GM18867 (cell line): Measurements from ENCODE around the gene ZBTB16.

Source experiments
- ATAC-seq: cut with Tn5 transposase; IDR thresholded peaks from one replicate; pipeline ENCODE4 v1.9.1; 2021; ENCODE audit warnings: mild to moderate bottlenecking, moderate library complexity; ENCODE audit not compliant: unreplicated experiment

Gene ZBTB16

DNA sequence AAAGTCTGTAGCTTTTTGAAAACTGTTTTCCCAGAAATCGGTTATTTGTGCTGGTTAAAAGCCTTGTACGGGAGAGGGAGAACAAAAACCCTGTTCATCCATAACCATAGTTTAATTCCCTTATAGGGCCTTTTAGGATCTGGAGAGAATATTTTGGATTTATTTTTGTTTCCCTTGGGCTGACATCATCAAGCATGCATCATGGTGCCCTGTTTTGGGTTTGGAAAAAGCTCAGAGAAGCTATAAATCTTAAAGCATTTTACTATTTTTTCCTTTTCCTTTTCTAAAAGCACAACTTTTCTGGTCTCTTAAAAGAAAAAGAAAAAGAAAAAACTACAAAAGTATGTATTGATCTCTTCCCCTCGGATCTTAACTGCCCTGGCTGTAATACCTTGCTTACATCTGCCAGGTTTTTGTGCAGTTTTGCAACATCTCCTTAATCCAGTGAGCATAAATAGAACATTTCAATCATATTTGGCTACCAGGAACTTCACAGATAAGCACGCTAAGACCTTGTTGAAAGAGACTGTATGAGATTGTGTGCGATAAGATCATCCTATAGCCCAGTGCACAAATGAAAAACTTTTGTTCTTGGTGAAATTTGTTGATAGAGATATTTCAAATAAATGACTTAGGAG, 88.0 kb downstream of the ZBTB16 start:
- no peak for ATAC-seq

DNA sequence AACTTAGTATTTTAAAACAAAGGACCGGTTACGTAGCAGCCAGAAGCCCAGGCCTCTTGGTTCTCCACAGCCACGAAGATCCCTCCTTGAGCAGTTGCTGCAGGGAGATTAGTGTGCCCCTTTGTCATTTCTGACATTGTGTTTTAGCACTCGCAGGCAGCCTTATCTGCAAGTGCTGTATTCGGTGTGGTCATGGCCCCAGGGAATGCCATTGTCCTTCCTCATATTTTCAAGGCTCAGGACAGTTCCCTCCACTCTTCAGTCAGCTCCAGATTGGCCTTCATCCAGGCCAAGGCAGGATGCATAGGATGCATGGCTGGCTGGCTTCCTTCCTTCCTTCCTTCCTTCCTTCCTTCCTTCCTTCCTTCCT, 88.5 kb downstream of the ZBTB16 start:
- ATAC-seq: no peak

DNA sequence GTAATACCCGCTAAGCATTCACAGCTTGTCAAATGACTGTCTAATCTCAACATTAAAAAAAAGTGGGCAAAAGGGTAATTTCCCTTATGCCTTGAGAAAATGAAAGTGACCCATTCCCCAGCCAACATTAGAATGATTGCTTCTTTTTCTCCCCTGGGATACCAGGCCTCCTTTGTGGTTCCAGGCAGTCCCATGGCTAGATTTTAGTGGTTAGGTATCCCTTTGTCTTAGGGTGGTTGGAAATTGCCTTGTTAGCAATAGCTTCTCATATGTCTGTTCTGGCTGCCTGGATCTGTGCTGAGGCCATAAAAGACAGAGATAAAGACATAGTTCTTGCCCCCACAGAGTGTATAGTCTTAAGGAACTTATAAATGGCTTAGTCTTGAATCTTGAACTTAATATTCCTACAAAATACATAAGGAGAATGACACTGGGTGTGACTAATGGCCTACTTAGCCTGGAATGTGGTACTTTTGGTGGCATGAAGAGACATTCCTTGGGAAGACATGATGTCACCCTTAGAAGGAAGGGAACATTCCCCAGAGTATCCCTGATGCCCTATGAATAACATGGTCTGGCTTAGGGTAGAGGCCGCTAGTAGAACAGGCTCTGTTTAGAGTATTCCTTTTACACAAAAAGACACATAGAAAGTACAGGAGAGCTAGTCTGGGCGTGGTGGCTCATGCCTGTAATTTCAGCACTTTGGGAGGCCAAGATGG, 90.3 kb downstream of the ZBTB16 start:
- ATAC-seq: no peak

DNA sequence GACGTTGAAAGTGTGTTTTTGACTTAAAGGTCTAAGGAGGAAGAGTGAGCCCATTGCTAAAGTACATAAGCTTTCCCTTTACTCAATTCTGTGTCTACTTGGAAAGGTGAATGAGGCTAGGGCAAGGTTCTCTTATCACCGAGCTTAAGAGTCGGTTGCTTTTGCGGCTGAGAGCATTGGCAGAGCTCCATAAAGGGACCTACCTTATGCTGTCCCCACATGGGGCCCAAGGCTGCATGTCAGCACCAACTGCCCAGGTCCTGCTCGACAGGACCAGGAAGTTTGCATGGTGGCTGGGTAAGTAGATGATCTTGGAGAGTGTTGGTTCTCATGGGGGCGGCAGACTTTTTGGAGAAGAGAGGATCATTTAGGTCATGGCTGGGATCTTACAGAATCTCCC, 91.2 kb downstream of the ZBTB16 start:
- no peak for ATAC-seq

- ATAC-seq: no peak
These were observed 92.1 kb downstream of the ZBTB16 start for GRCh38 chr11:114151631-114152030.

GRCh38 chr11:114152162-114152561, 92.7 kb downstream of the ZBTB16 start:
- no peak for ATAC-seq

GRCh38 chr11:114152785-114153184, 93.3 kb downstream of the ZBTB16 start:
- no peak for ATAC-seq

DNA sequence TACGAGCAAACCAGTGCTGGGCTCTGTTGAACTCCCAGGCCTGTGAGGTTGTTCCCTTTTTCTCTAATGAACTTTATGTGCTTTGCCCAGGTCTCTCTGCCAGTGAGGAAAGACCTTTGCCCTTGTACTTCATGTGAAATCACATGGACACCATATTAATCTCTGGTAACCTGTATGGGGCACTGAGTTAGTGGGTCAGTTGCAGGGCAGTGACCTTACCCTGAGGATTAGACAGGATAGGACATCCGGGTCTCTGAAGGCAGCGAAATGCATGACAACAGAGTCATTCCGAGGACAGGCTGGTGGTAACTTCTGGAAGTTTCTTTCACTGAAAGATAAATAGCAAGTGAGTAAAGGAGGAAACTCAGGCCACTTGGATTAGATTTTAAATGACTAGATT, 93.7 kb downstream of the ZBTB16 start:
- no peak for ATAC-seq

GRCh38 chr11:114154271-114155047, 94.9 kb downstream of the ZBTB16 start:
- no peak for ATAC-seq

GRCh38 chr11:114155116-114155515, 95.6 kb downstream of the ZBTB16 start:
- ATAC-seq: no peak

DNA sequence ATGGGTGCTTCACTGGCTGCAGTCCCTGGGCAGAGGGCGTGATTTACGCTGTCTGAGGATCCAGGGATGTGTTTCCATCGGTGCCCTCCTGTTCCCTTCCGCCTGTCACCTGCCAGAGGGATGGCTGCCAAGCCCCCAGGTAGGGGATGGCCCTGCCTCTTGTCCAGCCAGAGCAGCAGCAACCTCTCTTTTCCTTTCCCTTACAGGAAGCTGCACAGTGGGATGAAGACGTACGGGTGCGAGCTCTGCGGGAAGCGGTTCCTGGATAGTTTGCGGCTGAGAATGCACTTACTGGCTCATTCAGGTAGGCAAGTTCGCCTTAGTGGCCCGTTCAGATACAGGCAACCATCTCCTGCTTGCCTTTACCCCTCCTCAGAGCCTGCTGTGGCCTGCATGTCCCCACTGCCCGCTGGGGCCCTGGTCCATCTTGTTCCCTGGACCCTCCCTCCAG, 96.6 kb downstream of the ZBTB16 start:
- ATAC-seq: no peak

DNA sequence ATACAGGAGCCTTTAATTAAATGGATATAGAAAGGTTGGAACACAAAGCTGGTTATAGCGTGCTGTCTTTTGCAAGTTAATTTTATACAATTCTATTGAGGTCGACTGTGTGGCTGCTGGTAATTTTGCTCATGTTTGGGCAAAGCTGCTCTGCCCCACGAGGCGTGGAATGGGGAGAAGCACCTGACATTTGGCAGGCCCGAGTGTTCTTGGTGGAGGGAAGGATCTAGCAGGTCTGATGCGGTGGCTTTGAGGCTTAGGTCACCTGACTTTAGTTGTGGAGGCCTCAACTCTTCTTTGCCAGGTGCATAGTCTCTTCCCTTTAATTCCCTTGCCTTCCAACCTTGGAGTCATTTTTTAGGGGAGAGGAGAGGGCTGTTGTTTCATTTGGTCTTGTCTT, 97.3 kb downstream of the ZBTB16 start:
- ATAC-seq: no peak

DNA sequence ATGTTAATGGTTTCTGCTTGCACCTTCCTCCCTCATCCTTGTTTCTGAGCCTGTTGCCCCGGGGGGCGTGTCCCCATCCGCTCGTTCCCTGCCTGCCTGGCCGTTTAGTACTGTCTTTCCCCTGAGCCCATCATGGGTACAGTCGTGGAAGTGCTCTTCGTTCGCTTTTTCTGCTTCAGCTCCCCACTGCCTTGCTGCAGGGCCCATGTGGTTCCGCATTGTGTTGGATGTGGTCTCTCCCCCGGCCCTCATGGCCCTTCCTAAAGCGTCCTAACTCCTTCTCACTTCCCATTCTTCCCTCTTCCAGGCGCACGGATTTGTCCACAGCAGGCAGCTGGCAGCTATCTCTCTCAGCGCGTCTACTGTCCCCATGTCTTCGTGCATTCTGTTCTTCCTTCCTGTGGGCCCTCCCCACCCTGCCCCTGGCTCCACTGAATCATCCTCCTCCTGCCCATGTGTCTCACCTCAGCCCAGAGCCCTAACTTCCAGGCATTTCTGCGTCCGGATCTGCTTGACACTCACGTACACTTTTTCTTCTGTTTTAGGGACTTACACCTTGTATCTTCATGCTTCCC, 98.1 kb downstream of the ZBTB16 start:
- ATAC-seq: no peak

GRCh38 chr11:114158421-114158820, 98.9 kb downstream of the ZBTB16 start:
- ATAC-seq: no peak

DNA sequence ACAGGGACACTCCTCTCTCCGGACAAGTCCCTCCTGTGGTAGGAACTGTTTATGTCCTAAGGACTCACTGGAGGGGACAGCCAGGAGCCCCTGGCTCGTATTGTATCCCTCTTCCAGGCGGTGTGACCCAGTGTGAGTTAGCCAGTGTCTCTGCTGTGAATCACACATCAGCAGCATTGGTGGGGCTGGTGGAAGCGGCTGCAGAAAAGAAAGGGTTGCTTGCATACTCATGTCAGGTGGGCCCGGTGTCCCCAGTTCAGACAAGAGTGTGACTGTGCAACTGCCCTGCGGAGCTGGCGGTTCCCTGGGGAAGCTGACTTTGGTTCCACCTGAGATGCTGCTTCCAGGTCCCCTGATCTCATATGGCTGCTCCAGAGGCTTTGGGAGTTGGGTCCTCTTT, 99.4 kb downstream of the ZBTB16 start:
- ATAC-seq: no peak

DNA sequence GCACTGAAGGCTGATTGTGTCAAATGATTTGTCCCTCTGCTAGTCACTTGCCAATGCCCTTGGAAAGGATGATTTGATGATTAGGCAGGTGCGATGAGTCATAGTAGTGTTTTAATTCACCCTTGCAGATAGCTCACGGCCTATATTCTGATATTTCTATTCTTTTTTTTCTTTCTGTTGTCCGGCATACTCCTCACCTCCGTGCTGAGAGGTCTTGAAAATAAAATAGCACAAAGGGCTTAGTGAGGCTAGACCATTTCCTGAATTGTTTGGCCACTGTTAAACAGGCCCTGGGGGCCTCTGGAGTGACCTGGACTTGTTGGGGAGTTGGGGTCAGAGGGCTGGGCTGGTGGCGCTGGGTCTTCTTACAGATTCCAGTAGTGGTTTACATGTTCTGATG, 99.8 kb downstream of the ZBTB16 start:
- no peak for ATAC-seq

DNA sequence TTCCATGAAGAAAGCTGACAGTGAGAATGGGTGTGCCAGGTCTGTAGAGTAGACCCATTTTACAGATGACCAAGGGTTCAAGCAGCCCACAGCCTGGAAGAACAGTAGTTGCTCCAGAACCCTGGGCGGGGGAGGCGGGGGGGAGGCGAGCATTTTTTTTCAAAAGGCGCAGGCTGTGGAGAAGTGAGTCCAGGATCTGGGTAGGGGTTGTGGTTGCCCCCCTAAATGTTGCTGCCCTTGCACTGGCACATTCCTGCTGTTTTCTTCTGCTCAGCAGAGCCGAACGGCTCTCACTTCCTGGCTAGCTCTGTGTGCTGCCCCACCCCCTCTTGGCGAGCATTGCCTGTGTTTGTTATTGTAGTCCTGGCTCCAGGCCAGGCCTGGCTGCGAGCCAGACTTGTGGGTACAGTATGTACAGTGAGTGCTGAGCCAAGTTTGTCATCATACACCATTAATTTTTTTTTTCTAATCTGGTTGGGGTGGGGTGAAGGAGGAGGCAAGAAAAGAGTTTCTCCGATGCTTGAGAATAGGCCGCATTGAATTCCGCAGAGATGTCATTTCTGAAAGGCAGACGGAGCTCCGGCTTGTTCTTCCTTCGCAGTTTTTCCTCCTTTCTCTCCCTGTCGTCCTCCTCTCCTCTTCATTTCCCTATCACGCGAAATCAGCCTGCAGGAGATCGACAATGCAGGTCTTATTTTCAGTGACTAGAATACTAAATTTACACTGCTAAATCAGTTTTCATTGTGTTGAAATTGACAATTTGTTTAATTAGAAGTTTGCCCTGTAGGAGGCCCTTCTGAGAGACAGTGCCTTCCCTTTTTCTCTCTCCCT, 100.5 kb downstream of the ZBTB16 start:
- peak; percentile 52 for ATAC-seq

GRCh38 chr11:114160894-114161293, 101.4 kb downstream of the ZBTB16 start:
- no peak for ATAC-seq

DNA sequence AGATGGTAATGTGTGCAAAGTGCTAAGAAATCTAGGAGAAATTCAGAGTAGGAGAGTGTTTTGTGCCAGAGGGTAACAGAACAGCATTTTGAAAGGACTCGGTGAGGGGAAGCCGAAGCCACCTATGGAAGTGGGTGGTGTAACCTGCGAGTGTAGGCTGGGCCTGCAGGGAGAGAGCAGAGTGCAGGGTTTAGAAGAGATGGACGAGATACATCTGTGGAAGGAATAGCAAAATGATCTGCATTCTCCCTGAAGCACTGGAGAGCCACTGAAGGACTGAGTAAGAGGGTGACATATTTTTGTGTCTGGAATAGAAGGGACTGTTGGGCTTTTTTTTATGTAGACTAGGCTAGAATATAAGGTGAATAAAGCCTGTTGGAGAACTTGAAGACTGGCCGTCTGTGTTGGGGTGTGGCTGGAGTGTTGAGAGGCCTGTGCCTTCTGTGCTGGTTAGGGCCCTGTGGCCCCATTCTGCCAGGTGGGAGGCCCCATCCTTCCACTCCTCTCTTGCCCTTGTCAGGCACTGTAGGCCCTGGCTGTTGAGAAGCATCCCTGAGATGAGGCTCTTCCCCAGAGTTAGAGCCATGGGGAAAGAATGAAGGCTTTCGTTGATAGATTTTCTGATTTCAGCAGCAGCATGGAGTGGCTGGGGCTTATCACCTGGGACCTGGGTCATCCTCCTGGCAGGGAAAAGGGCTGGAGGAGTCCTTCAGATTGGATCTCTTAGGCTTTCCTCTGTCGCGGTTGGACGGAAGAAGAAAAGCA, 102.2 kb downstream of the ZBTB16 start:
- ATAC-seq: no peak

- ATAC-seq: no peak
These were observed 103.2 kb downstream of the ZBTB16 start for GRCh38 chr11:114162719-114163123.
